GM18909 (cell line): ENCODE results near the gene PDGFC.
A peak's percentile ranks its signal among the peaks of the same experiment; 100 is the strongest.

ENCODE experiments used
- ATAC-seq: cut with Tn5 transposase; IDR thresholded peaks from one replicate; pipeline ENCODE4 v1.9.1; 2021; ENCODE audit warnings: mild to moderate bottlenecking; ENCODE audit not compliant: unreplicated experiment, poor library complexity

Gene PDGFC, protein sequence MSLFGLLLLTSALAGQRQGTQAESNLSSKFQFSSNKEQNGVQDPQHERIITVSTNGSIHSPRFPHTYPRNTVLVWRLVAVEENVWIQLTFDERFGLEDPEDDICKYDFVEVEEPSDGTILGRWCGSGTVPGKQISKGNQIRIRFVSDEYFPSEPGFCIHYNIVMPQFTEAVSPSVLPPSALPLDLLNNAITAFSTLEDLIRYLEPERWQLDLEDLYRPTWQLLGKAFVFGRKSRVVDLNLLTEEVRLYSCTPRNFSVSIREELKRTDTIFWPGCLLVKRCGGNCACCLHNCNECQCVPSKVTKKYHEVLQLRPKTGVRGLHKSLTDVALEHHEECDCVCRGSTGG

DNA sequence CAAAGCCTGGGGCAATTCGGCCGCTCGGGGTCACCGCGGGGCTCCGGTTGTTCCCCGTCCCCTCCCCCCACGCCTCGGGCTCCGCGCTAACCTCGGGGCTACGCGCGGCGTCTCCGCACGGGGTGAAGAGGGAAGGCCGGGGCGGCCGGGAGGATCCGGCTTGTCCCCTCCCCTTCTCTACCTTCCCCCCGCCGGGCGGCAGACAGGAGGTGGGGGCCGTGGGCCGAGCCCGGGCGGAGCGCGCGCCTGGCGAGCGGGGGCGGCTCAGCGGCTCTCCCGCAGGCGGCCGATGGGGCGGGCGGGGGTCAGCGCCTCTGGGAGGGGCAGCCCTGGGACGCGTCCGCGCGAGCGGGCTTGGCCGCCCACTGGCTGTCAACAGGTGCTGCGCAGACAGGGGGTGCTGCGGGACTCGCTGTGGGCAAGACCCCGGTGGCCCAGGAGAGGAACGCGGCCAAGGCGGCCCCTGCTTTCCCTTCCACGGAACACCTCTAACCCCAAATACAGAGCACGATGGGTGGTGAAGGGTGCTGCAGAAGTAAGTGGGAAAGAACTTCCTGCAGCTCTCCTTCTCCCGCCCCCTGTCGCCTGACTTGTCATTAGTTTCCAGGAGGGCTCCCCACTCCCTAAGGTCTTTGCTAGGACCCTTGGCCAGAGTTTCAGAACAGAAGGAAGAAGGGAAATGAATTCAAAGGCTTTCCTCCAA lies at the start of gene PDGFC:
Gene PDGFC (minus strand): TSS at position 124 of the 703 bp plus-strand sequence. CDS start 896 bp downstream, outside the sequence.
- peak; percentile 51 for ATAC-seq

DNA sequence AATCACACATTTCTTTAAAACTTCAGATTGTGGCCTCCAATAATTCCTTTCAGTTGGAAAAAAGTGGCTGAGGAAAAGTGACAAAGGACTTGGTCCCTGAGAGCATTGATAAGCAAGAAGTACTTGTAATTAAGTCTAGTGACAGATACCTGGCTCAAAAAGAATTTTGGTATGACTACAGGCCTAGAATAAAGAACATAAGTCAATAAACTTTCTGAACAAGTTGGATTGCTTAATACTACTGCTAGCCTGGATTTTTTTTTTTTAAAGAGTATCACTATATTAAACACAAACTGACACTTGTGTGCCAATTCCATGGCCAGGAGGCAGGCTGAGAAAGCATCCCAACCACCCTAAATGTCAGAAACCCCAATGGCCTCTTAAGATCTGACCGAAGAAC lies 49.3 kb upstream of the PDGFC start:
- no peak for ATAC-seq

DNA sequence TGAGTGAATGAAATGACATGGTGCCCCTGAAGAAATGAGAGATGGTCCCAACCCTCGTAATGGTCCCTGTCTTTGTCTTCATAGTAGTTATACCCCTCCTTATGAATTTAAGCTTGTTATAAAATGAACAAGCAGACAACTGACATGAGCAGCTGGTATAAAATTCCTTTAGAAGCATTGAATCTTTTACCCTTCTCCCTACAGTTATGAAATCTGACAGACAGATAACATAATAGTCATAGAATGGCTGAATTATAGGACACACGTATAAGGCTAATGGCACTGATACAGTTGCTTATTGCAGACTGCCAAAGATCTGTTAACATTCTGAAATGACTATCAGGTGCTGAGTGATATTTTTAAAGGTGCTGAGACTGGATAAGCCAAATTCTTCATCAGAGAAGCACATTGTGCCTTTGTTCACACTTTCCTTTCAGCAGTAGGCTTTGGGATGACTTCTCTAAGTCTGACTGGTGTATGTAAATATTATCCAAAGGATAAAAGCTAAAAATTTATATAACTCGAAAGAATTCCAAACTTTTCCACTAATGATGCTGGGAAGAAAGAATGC lies 47.4 kb upstream of the PDGFC start:
- ATAC-seq, result no peak

DNA sequence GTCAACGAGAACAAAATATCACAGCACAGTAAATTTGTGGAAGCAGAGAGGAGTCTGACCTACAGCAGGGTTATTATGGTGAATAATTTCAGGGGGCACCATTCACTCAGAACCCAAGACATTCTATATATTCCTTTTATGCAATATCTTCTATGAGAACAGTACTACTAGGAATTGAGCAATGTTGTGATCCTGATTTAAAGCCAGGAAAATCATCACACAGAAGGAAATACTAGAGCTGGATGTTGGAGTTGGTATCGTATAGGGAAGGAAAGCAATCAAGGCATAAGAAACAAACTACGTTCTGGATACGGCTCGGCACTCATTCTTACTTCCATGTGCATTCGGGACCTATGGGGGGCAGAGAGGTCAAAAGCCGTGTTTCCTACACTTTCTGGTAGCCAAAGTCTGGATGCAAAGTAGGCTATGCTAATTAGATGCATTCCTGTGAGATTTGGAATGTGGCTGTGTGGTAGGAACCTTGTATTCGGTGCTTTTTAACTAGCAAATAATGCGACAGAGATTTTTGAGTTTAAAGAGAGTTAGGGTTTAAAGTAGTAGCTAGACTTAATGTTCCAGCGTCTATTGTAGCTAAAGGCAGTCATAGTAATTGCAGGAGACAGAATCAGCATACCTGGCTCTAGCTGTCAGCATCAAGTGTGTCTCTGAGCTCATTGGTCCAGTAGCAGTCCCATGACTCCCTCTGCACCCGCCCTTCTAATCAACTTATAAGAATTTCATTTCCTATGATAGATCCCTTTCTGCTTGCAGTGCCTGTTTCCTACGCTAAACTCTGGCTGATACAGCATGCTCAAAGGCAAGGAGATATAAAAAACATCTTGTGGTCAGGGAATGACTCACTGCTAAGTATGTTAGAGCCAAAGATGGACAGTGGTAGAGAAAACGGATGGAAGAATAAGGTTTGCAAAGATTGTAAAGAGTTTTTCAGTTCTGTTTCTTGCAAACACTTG lies 43.3 kb upstream of the PDGFC start:
- no peak for ATAC-seq

DNA sequence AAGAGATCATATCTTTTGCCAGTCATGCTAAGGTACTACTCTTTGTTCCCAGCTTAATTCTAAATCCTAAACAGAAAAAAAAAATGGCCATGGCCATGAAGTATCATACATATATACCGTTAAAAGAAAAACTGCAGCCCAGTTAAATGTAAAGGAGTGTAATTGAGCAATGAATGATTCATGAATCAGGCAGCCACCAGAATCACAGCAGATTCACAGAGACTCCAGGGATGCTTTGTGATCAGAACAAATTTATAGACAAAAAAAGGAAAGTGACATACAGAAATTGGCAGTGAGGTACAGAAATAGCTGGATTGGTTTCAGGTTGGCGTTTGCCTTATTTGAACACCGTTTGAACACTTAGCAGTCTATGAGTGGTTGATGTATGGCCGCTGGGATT lies 42.1 kb upstream of the PDGFC start:
- no peak for ATAC-seq

DNA sequence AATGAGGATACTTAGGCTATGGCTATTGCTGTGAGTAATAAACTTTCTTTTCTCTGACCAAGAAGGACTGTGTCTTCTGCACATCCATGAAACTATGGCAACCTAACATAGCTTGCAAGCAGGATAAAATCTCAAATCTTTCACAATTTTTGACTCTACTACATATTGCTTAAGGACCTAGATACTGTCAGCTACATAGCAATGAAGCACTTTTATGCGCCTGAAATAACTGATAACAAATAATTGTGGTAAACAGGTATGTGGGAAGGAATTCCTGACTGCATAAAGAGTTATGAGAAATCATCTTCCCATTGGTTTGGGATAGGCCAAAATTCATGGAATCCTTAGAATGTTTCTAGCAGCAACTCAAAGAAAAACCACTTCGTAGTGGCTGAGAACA lies 41.2 kb upstream of the PDGFC start:
- no peak for ATAC-seq

DNA sequence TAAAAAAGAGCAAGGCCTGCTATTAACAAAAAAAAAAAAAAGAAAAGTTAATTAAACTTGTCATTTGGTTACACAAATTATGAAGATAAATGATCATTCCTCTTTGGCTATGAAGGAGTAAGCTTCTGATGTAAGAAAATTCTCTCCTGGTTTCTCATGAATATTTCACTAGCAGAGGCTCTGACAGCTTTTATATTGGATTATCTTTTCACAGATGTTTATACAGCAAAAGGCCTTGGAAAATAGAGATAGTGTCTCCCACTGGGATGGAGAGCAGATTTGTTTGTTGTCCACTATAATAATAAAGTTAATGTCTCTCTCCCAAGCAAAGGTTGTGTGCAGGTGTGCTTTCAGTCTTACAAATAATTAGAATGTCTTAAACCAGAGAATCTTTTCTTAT lies 40.7 kb upstream of the PDGFC start:
- ATAC-seq, result no peak

DNA sequence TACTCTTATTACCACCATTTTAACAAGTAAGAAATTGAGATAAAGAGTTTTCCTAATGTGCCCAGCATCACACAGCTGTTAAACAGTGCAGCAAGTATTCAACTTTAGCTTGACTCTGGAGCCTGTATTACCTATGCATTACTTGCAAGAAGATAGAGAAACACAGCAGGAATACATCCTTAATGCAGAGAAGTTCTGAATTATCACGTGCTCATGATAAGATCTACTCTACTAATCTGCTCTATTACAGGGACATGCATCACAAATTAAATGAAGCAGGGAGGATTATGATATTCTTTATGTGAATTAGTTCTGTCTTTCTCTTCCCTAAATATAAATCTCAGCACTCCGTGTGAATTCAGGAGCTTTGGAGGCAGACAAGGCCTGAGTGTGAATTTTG lies 39.0 kb upstream of the PDGFC start:
- ATAC-seq, result no peak

DNA sequence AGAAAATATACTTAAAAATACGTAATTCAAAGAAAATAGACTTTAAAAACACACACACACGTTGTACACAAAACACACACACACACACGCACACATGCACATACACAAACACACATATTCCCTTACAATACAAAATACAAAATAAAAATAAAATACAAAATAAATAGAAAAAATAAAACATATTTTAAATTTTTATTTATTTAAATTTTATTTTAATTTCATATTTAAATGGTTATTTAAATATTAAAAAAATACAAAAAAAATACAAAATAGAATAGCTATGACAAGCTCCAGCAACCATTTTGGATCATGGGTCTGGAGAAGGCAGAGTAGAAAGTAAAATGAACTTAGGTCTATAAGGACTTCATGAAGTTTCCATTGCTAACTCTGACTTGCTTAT lies 34.2 kb upstream of the PDGFC start:
- ATAC-seq, result no peak

DNA sequence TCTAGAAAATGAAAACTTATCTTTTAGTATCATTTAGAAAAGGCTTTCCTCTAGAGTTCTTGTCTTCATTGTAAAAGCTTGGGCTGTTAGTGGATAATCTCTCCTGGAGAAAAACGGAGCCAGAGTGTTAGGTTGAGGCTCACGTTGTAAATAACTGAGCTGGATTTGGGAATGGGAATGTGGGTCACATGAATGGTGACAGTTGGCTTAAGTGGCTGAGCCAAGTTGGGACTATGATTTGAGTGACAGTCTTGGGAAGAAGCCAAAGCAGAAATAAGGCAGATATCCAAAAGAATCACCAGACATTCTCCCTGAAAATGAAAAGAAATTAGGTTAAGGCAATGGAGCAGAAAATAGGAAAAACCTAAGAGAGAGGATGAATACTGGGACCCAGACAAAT lies 33.6 kb upstream of the PDGFC start:
- ATAC-seq, result no peak

DNA sequence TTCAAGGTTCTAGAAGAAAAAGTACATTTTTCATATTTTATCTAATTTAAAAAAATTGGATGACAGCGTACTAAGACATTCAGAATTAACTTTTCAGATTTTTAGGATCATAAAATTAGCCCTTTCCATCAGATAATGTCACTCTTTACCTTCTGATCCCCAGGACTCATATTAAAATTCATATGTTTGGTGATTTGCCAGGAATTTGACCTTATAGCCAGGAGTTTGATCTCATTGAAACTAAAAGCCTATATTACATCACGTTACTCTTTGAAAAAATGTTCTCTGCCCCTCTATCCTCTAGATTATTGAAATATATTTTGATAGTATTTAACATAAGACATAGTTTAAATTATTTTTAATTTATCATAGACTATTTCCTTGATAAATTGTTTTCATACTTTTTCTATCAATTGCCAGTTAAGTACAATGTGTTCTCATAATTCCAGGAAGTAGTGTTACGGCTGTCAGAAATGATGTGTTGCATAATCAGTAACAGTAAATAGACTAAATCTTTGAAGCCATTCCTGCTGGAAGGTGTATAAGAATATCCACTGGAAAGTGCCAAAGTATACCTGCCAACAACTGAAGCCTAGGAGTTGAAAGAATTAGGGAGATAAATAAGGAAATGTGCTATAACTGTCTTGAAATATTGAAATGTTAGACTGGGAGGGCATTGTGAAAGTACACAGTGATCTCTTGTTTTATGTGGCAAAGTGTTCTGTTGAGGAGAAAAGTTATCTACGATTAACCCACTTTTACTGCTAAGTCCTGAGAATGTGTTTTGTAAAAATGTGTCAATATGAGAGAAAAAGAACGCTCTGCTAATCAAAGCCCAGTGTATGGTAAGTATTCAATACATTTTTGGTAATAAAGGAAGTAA lies 32.9 kb upstream of the PDGFC start:
- no peak for ATAC-seq

DNA sequence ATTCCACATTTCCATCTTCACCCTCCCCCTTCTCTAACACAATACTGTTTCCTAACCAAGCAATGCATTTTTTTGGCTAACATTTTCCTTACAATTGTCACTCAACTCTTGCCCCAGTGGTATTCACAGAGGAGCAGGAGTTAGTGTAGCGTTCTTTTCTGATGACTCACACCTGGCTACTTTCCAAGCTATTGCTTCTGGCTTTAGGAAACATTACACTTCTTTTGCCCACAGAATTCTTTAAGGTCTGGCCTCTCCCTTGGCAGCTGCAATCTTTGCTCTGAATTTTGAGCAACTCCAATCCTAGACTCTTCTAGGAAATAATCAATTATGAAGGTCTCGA lies 27.5 kb upstream of the PDGFC start:
- ATAC-seq, result no peak

DNA sequence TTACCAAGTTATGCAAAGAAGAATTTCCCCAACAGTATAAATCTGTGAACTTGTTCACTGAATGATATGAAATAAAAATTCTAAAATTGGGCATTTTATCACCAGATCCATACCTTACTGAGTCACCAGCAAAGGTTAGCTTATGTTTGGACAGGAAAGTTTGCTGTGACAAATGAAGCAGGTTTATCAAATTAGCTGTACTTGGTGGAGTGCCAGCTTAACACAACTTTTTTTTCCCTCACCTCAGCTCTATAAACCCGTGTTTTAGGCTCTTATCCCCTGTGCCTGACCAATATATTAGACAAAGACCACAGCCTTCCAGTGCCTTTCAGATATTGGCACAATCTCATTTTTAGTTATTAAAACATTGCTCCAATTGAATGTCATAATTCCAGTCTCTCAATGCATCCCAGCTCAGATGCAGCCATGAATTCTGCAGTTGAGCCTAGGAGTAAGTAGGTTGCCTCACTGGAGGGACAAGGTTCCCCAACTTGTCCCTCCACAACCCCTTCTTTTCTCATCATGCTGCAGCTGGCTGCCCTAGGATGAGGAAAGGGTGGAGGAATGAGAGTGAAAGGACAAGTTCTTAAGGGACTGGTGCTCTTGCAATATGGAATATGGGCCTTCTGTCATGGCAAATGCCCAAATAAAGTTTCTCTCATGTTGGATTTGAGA lies 27.0 kb upstream of the PDGFC start:
- ATAC-seq, result no peak

DNA sequence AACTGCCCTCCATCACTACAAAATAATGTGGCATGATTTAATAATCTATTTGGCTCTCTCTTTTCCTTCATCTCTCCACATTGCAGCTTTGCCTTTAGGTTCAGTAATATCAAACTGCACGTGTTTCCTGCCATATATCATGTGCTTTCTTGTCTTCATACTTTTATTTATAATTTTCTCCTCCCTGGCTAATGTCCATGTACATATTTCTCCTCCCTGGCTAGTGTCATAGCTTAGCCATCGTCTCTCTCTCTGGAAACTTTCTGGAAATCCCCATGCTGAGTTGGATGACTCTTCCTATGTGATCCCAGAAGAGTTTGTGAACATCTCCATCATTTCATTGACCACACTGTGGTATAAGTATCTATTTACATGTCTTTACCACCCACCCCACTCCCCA lies 21.3 kb upstream of the PDGFC start:
- no peak for ATAC-seq

DNA sequence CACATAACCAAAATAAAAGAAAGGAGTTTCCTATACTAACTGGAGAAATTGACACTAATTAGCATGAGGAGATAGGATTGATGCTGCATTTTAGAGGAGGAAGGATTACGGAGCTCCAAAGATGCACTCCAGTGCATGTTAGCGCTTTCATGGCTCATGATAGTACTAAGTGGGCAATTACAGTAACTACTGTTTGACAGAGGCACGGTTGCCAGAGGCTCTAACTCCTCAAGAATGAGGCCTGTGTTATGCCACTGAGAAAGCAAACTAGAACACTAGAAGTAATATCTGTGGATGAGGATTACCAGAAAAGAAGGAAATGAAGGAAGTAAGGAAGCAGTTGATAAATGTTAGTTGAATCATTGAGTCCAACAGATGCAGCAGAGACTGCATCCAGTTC lies 19.6 kb upstream of the PDGFC start:
- ATAC-seq, result no peak

DNA sequence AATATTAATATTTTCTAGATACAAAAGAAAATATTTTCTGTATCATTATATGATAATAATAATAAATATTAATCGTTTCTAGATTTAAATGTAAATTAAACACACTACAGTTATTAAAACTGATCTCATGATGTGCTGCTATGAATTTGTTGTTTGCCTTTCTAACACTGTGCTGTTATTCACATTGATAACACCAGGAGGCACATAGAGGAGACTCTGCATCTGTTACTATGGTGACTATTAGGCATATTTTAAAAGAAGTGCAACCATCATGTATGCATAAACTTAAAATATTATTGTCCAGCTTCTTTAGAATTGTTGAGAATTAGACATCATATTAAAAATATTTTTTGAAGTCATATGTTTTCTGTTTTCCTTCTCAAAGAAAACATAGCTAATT lies 11.8 kb upstream of the PDGFC start:
- no peak for ATAC-seq

DNA sequence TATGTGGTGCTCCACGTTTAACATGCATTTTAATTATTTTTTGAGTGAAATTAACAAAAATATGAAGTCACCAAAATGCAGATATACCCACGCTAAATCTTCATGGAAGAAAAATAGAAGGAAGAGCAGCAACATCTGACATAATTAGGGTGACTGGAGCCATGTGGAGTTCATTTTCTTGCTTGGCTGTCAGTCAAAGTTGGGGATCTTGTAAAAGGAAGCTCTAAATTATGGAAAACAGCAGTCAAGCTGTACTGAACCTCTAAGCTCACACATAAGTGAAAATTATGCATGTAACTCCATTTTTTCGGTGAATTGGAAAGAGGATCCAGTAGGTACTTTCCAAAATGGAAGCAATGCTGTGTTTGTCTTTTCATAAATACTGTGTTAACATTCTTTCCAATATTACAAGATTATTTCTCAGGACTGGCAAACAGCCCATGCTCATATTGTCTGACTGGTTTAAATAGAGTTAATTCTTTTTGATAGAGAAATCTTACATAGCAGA lies 9.7 kb upstream of the PDGFC start:
- no peak for ATAC-seq

DNA sequence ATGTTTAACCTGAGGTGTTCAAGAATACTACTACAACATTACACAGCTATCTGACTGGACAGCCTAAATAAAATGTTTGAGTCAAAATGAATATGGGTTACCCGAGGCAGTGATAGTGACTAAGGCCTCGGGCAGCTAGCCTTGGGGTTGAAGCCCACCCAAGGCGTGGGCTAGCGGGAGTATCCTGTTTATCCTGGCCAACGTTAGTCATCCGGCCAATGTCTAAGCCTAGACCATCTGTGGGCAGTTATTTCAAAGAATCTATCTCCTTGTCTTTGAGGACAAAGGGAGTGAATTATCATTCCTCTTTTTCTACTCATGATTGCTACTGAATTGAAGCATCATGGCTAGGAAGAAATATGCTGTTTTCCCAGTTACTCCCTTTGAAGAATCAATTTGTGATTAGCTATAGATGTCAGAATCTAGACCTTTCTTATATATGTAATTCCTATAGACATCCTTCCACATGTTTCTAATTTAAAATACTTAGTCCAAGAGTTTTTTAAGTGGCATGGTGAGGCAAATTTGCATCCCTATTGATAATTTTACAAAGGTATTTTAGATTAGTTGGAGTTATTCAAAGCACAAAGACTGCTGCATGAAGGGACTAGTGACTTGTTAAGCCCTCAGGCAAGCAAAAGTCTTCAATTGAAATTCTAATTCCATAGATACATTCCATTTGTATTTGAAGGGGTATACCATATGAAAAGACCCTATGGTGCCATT lies 6.0 kb upstream of the PDGFC start:
- no peak for ATAC-seq
